D341Med (cell line): ENCODE measurements around the gene CASP3.
"Not testable (repeated sequence)": the region's sequence is repeated elsewhere in the genome, so short reads cannot be mapped to it uniquely, and the experiment has no call there.

Experiments
- DNase-seq: peaks from one replicate; pipeline ENCODE4 v3.0.0; 2012; ENCODE audit warnings: low spot score

The CASP3 gene

DNA sequence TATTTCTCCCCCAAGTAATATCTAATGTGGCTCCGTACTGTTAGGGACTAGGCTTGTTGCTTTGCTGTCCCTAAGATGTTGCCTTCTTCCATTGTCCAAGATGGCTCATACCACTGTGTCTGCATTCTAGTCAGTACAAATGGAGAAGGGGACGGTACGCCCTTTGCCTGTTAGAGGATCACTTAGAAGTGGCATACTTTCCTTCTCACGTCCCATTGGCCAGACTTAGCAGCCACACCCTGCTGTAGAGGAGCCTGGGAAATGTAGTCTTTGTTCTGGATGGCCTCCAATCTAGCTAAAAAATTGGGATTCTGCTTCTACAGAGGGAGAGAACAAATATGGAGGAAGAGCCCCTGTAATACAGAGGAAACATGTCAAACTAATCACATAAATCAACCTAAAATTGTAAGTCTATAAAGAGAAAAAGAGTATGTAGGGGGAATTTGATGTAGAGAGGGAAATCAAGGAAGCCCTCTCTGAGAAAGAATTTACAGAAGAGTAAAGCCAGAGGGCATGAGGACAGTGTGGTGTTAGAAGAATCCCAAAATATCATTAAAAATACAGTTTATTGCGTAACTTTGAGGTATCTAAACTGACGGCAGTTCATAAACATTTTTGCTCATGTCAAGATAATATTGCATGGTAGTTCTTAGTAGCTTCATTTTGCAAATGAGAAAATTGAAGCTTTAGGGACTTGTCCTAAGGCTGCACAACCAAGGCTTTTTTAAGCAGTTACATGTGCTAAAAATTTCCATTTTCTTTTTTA is 15.4 kb upstream of the CASP3 start:
- peak; percentile 52 for DNase-seq

DNA sequence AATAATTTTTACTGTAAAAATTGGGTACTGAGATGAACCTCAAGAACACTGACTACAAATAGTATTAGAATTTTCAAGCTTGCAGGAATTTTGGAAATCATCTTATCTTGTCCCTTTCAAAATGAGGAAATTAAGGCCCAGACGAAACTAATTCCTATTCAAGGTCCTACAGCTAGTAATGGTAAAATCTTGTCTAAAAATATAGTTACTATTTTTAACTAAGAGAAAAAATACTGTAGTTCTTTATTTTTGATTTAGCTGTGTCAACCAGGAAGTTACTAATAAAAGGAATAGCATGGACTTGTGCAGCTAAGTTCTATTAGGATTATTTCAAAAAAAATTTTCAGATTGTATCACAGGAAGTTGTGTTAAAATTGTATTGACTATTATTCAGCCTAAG is 13.0 kb upstream of the CASP3 start:
- no peak for DNase-seq

DNA sequence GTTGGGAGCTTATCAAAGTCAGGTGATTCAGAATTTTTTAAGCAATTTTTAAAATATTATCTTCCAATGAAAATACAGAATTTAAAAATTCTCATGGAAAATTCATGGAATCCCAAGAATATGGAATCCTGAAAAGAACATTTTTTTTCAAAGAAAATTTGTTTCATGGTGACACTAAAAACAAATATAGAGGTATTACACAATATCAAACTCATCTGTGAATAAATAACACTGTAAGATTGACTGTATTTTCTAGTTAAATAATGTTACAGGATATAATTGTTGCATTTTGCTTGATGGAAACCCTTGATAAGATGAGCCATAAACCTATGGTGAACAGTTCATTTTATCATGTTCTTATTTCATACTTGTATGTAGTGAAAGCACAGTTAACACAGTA is 11.7 kb upstream of the CASP3 start:
- DNase-seq, result no peak

DNA sequence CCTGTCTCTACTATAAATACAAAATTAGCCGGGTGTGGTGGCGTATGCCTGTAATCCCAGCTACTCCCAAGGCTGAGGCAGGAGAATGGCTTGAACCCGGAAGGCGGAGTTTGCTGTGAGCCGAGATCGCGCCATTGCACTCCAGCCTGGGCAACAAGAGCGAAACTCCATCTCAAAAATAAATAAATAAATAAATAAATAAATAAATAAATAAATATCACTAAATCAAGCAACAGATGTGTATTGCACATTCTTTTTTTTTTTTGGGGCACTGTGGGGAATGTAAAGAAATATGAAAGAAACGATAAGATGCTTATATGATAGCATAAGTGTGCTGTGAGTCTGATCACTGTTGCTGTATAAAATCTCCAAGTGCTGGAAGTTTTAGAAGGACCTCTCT is 8.6 kb upstream of the CASP3 start:
- DNase-seq, result not testable (repeated sequence)

DNA sequence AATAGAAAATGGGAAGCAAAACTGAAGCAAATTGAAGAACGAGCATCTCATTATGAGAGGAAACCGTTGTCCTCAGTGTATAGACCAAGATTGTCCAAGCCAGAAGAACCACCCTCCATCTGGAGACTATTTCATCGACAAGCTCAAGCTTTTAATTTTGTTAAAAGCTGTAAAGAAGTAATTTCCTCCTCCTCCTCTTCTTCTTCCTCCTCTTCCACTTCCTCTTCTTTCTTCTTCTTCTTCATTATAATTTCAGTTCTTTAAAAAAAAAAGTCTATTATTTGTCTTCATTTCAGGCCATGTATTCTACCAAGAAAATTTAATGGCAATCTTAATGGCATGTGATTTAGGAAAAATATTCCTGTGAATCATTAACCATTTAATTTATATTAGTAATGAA is 7.9 kb upstream of the CASP3 start:
- DNase-seq, result no peak

DNA sequence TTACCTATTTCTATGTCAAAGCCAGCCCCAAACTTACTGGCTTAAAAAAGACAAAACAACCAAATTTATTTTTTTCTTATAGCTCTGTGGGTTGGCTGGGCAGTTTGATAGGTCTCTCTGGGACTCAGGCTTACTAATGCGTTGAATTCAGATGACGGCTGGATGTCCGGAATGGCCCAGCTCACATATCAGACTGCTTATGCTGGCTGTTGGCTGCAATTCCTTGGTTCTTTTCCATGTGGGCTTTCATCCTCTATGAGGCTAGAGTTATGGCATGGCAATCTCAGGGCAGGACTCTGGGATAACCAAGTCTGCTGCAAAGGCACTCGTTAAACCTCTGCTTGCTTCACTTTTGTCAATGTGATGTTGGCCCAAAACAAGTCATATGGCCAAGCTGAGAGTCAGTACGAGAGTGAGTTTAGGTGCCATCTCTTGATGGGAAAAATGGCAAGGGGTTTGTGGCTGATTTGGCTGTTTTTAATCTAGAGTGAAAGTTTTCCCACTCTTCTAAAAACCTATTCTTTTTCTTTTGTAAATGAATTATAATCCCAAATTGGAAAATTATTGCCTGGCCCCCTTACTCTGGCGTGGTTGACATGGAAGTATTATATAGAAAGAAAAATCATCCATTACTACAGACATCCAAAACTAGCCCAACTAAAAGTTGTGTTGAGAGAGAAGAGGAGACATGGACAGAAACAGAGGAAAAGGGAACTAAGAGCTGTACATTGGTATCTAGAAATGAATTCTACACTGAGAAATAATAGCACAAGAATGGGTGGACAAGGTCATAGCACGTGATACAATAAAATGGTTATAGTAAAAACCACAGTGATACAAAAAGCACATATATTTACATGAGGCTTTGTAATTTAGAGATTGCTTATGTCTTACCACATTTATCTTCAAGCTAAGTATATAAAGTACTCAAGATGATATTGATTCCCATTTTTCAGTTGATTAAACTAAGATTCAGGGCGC is 6.9 kb upstream of the CASP3 start:
- no peak for DNase-seq

DNA sequence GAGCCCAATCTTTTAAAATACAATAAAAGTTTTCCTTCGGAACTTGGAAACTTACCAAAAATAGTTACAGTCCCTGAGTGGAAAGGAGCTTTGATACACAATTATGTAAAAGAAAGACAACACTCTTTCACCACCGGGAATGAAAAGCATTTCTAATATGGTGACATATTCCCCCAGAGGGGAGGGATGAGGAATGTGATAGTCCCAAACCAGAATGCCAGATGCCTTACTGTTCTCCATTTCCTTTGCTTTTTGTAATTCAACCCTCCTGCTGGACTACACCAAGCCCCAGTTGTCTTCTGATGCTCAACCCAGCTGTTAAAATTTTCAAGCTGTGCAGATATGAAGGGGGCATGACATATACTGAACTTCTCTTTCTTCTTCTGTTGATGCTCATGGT is 4.4 kb upstream of the CASP3 start:
- no peak for DNase-seq

DNA sequence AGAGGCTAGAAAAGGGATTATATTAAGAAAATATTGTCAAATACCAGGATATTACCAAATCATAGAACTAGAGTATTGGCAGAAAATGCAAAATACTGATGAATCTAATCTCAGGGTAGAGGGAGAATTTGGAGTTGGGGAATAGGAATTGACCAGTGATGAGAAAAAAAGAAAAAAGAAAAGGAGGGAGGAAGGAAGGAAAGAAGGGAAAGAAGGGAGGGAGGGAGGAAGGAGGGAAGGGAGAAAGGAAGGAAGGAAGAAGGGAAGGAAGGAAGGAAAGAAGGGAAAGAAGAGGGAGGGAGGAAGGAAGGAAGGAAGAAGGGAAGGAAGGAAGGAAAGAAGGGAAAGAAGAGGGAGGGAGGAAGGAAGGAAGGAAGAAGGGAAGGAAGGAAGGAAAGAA is 3.4 kb upstream of the CASP3 start:
- DNase-seq, result not testable (repeated sequence)

DNA sequence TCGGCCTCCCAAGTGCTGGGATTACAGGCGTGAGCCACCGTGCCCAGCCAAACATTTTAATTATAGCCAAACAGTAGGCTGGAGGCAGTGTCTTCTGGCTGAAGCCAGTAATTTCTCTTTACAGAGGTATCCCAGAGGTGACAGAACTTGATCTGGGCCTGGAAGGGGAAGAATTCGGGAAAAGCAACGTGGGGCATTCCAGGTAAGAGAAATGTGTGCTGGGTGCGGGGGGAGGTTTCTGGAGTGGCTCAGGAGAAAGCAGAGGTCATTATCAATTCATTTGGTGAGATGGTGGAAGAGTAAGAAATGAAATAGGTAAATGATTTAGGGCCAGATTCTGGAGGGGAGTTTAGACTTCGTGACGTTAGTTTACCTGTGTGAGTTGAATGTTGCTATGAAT is 2.7 kb upstream of the CASP3 start:
- DNase-seq, result no peak

DNA sequence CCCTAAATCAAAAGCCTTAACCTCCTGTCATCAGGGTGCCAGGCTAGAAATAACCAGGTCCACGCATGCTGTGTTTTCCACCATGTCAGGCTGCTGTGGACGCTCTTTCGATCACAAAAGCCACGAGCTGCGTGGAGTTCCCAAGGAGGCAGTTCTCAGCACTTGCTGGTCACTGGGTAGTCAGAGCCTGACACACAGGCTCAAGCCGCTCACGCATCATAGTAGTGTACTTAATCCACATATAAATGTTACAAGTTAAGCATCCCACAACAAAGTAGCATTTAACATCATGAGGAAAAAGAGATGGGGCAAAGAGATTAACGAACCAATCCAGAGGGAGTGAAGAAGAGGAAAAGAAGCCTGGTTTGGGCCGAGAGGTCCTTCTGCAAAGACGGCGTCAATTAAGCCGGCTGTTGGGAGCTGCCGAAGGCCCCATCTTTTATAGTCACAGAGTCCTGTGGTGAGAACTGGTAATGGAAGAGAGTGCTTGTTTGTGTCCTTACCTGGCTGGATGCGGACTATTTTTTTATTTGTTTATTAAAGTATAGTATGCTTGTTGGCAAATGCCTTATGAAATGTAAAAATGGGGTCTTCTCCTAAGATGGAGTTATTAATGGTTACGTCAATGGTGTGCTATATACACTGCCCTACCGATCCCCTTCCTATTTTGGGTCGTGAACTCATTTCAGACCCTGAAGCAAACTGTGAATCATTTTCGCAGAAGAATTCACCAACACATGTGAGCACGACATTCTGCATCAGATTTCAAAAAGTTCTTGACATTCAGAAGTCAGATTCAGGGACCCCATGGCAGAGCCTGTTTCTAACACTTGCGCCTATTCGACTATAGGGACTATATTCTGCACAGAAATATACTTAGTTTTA is 966 bp upstream of the CASP3 start:
- peak; percentile 46 for DNase-seq

DNA sequence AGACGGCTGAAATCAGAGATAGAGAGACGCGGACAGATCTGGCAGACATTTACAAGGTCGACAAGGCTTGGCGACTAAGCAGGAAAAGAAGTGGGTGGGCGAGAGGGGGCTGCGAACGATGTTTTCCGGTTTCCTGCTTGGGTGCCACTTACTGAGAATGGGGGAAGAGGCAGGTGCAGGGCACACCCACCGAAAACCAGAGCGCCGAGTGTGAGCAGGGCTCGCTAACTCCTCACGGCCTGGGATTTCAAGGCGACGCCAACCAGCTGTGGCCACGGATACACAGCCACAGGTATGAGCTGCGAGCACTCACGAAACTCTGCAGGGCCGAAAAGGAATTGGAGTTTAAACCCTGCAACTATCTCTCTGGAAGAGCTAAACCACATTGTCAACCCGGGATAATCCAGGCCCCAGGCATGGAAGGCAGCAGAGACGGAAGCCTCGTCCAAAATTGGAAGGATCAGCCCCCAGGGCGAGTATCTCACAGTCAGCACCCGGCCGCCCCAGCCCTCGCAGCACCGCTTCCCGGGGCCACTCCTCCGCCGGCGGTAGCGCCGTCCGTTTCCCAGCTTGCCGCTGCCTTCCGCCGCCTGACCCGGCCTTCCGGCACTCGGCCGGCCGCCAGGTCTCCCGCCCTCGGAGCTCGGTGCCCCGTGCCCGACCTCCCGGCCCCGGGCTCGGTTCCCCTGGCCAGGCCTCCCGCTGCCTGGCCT is 778 bp downstream of the CASP3 start:
- peak; percentile 69 for DNase-seq

DNA sequence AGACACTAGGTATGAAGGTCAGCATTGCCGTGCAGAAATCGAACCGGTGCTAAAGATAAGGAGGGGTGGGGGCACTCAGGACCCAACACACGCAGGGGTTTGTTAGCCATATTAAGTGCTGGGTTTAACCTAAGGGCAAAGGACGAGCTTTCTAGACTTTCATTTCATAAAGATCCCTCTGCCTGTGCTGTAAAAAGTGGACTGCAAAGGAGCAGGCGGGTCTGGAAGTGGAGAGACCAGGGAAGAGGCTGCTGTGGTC is 1.3 kb downstream of the CASP3 start:
- no peak for DNase-seq

DNA sequence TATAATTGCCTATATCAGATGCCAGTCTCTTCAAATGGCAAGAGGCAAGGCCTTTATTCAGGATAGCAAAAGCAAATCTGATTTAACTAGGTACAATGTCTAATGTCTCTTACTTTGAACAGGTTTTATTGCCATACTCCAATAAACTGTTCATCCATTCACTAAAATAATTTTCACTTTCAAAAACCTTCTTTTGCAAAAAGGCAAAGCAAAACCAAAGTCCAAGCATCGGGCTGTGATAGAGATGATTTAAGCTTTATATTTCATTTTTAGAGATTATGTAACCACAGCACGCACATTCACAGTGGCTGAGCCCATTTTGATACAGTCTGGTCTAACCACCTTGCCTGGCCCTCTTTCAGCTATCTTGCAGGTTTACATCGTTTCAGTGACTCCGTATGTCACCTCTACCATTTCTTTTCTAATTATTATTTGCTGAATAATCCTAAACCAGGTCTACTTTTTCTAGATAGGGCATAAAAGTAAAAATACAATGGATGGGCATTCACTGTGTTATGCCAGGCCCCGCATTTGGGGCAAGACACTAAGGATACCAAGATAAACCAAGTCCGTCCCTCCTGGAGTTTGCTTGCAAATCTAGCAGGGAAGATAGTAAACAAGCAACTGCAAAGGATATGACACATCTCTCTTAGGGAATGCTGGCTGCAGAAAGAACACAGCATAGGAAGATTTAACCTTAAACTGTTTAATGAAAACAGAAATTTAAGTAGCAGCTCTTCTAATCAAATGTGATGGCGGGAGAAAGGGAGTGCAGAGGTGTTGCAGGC is 1.8 kb downstream of the CASP3 start:
- DNase-seq, result no peak

DNA sequence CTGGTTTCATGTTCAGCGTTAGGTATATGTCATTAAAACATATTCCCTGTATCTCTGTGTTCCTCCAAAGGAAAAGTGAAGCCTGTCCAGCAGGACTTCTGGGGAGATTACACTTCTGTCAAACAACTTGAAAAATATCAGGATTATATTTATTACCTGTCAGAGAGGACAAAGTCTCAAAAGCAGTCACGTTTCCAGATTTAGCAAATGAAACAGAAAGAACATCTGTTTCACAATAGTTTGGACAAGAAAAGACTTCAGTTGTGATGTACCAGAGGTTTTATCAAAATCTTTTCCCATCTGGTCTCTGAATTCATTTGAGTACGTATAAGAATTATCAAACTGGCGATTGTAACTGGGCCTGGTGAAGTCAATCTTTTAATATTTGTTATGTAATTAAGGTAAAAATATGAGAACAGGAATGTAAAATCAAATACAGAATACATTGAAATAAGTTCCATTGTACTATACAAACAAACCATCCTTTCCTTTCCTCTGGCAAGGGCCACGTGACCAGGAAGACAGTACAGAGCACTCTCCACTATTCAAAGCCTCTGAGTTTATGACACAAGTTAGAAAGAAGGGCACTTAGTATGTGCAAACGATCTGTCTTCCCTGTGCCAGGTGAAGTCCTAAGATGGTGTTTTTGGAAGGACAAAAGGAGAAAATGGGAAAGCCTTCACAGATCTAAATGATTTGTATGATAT is 3.2 kb downstream of the CASP3 start:
- DNase-seq, result no peak

DNA sequence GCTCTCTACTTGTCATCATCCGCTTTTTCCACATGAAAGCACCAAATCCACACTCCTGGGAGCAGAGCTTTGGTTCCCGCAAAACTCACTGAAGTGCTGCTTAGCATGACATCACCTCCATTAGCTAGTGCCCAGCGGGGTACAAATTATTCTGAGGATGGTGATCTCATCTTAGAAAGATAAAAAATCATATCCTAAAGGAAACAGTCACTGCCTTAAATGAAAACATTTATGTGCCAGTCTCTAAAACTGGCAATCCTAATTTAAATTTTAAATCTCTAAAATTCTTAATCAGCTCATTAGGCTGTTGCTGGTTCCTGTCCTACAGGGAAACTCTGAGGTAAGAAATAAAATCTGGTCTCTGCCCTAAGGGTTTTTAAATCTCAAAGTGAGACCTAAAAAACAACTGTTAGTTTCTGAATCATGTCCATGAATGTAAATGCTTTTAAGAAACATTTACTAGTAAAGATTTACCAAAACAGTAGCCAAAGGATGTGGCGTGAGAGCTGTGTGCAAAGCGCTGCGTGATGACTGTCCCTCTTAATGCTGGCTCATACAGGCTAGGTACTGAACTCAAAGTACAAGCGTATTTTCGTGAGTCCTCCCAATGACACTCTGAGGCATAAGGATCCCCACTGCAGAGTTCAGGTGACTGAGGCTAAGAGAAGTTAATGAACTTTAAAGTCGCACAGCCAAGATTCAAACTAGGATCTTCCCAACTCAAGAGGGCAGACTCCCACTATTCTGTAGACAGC is 4.5 kb downstream of the CASP3 start:
- no peak for DNase-seq

DNA sequence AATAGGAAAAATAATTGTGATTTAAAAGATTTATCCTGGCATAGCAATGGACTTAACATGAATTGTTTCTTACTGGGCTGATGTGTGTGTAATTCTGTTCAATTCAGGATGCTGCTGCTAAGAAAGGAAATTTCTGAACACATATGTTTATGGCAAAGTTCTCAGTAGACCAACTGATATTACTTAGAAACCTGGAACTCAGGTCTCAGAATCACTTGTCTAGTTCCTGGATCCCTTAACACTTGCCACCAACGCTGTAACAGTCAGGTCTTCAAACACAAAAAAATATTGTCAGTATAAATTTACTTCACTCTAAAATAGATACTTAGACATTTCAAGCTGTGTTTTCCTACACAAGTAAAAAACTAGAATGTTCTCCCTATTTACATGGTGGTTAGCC is 5.5 kb downstream of the CASP3 start:
- DNase-seq, result no peak

DNA sequence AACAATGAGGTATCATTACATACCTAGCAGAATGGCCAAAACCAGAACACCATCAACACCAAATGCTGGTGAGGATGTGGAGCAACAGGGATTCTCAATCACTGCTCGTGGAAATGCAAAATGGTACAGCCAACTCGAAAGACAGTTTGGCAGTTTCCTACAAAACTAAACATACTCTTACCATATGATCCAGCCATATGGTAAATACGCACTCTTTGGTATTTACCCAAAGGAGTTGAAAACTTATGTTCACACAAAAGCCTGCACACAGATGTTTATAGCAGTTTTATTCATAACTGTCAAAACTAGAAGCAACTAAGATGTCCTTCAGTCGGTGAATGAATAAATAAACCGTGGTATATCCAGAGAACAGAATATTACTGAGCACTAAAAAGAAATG is 7.8 kb downstream of the CASP3 start:
- DNase-seq, result no peak

DNA sequence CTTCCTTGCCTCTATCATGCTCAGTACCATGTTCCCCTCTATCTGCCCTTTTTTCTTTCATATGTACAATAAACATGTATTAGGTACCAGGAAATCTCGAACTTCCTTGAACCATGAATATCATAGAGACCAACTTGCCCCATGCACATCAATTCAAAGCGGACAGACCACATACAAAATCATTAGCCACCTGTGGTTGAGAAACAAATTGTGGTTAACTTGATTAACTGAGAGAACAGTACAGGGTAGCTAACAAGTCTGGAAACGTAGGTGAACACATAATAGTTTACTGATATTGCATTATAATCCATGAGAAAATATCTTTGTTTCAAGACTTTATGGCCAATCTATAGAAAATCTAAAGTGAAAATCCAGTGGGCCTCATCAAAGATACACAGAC is 8.2 kb downstream of the CASP3 start:
- DNase-seq, result no peak

DNA sequence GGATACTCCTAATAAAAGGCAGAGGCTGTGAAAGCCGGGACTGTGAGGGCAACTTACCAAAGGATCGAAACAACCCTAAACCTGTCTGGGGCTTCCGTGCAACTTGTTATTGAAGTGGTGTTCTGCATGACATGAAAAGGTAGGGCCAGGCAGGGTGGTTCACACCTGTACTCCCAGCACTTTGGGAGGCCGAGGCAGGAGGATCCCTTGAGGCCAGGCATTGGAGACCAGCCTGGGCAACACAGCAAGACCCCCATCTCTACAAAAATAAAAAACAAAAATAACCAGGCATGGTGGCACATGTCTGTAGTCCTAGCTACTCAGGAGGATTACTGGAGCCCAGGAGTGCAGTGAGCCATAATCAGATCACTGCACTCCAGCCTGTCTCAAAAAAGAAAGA is 12.3 kb downstream of the CASP3 start:
- DNase-seq, result no peak

DNA sequence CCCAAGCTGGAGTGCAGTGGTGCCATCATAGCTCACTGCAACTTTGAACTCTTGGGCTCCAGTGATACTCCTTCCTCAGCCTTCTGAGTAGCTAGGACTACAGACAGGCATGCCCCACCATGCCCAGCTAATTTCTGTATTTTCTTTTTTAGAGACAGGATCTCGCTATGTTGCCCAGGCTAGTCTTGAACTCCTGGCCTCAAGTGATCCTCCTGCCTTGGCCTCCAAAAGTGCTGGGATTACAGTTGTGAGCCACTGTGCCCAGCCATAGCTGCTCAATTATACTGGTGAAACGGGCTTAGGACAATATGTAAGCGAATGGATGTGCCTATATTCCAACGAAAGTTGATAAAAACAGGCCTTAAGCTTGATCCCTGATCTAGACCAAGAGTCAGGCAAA is 13.1 kb downstream of the CASP3 start:
- no peak for DNase-seq
